Coronary artery (tissue), 2 donors: ENCODE data around the gene MAIP1.
A peak's percentile ranks its signal among the peaks of the same experiment; 100 is the strongest.
"Not testable (repeated sequence)": the region's sequence is repeated elsewhere in the genome, so short reads cannot be mapped to it uniquely, and the experiment has no call there.

Experiments used
- DNase-seq: peaks from one replicate; pipeline ENCODE4 v3.0.0-alpha.2; 2017; ENCODE audit warnings: low spot score
- H3K27ac ChIP-seq, 2 donors: fragments of 200-600 bp; sonication (generic); one replicate each; pipeline ENCODE4 v1.5.1; 2016 to 2019
- H3K4me3 ChIP-seq: fragments of 200-600 bp; sonication (generic); 2 replicates; pipeline ENCODE4 v1.5.1; 2016; ENCODE audit warnings: mild to moderate bottlenecking, moderate library complexity
- CTCF ChIP-seq: fragments of 200-600 bp; sonication (generic); IDR thresholded peaks from one replicate; pipeline ENCODE4 v1.5.1; 2019; ENCODE audit warnings: antibody characterized with exemption

The MAIP1 gene

GRCh38 chr2:199955339-199956061 is at the start of gene MAIP1, which contains the start of gene TYW5:
Gene MAIP1 (plus strand): TSS chr2:199955582. CDS start chr2:199955799, 217 bp downstream.
Gene TYW5 (minus strand): TSS chr2:199955491. CDS start chr2:199955470, 21 bp downstream.
- no peak for TF ChIP-seq CTCF
- peak within 1 kb of the TSS; percentile 97 for H3K4me3 ChIP-seq
- DNase-seq: peak; percentile 84
- H3K27ac ChIP-seq: peak within 1 kb of the TSS; percentile 61 to 94

- TF ChIP-seq CTCF: no peak
- DNase-seq: no peak
- H3K27ac ChIP-seq: no peak overlapping the region
- H3K4me3 ChIP-seq: no peak overlapping the region
Observed at GRCh38 chr2:199907008-199907714, 48.2 kb upstream of the MAIP1 start.

GRCh38 chr2:199910338-199911051 is 44.9 kb upstream of the MAIP1 start:
- peak overlapping the region in 1 of 2 donors; percentile 95 for H3K27ac ChIP-seq
- no peak for DNase-seq
- H3K4me3 ChIP-seq: peak overlapping the region; percentile 86
- no peak for TF ChIP-seq CTCF

- peak within 1 kb of the TSS; percentile 86 for H3K4me3 ChIP-seq
- peak; percentile 96 for DNase-seq
- no peak for TF ChIP-seq CTCF
- peak within 1 kb of the TSS; percentile 95 to 99 for H3K27ac ChIP-seq
Observed at GRCh38 chr2:199911052-199911876, 44.1 kb upstream of the MAIP1 start, which contains the start of gene C2orf69. Gene C2orf69 (plus strand): TSS chr2:199911293. CDS start chr2:199911439, 146 bp downstream.

- no peak for TF ChIP-seq CTCF
- Histone ChIP-seq H3K4me3 (peak overlapping the region; percentile 86), H3K27ac (peak overlapping the region; percentile 95 to 99)
- DNase-seq: no peak
Observed at GRCh38 chr2:199911877-199912161, 43.6 kb upstream of the MAIP1 start.

- not testable (repeated sequence) for H3K27ac ChIP-seq, DNase-seq
- peak overlapping the region; percentile 86 for H3K4me3 ChIP-seq
Observed at GRCh38 chr2:199912553-199913114, 42.7 kb upstream of the MAIP1 start.
